GM23338 (cell line): ENCODE results near the gene BCLAF3. TPM values are rescaled to one million over a fixed set of nuclear protein-coding genes. Genes with fewer than 3 reads are reported as not detected.

Source experiments
- ATAC-seq: fragments of 200-7000 bp; cut with Tn5 transposase; 3 replicates; pipeline ENCODE4 v1.9.1; 2020
- DNase-seq: peaks from one replicate; pipeline ENCODE4 v3.0.0-alpha.2; 2015; ENCODE audit warnings: low spot score
- H2AFZ ChIP-seq: fragments of 200-600 bp; sonication (generic); 2 replicates; pipeline ENCODE4 v1.8.0; 2016; ENCODE audit warnings: antibody characterized with exemption, mild to moderate bottlenecking, moderate library complexity
- H3F3A ChIP-seq: fragments of 200-600 bp; sonication (generic); replicated peaks from 2 replicates; pipeline ENCODE4 v1.8.0; 2017; ENCODE audit warnings: antibody characterized with exemption, mixed run types, low read depth
- H3K27ac ChIP-seq: fragments of 200-600 bp; sonication (generic); 2 replicates; pipeline ENCODE4 v1.6.1; 2016; ENCODE audit warnings: low read depth
- H3K27me3 ChIP-seq: fragments of 200-600 bp; sonication (generic); 2 replicates; pipeline ENCODE4 v1.8.0; 2016; ENCODE audit warnings: mild to moderate bottlenecking, mixed run types, moderate library complexity; ENCODE audit not compliant: insufficient read depth
- H3K36me3 ChIP-seq: fragments of 200-600 bp; sonication (generic); 2 replicates; pipeline ENCODE4 v1.8.0; 2016; ENCODE audit warnings: mild to moderate bottlenecking; ENCODE audit not compliant: insufficient read depth
- H3K4me1 ChIP-seq: fragments of 200-600 bp; sonication (generic); 2 replicates; pipeline ENCODE4 v1.8.0; 2016; ENCODE audit warnings: mild to moderate bottlenecking, moderate library complexity; ENCODE audit not compliant: insufficient read depth
- H3K4me2 ChIP-seq: fragments of 200-600 bp; sonication (generic); 2 replicates; pipeline ENCODE4 v1.7.1; 2017; ENCODE audit warnings: mixed run types
- H3K4me3 ChIP-seq: fragments of 200-600 bp; sonication (generic); 2 replicates; pipeline ENCODE4 v1.6.1; 2016; ENCODE audit warnings: mixed run types
- H3K79me2 ChIP-seq: fragments of 200-600 bp; sonication (generic); replicated peaks from 2 replicates; pipeline ENCODE4 v1.8.0; 2017; ENCODE audit warnings: mild to moderate bottlenecking; ENCODE audit not compliant: insufficient read depth
- H3K9me2 ChIP-seq: fragments of 200-600 bp; sonication (generic); 2 replicates; pipeline ENCODE4 v1.8.0; 2017; ENCODE audit not compliant: insufficient read depth
- H4K20me1 ChIP-seq: fragments of 200-600 bp; sonication (generic); replicated peaks from 2 replicates; pipeline ENCODE4 v1.8.0; 2017; ENCODE audit warnings: mild to moderate bottlenecking; ENCODE audit not compliant: insufficient read depth
- H3K27ac Mint-ChIP-seq: 2 replicates; pipeline ENCODE4 v1.8.0; 2020; ENCODE audit warnings: inconsistent platforms, mild to moderate bottlenecking, moderate library complexity, mixed read lengths
- H3K27me3 Mint-ChIP-seq: 3 replicates; pipeline ENCODE4 v1.8.0; 2022; ENCODE audit warnings: low read depth, mild to moderate bottlenecking, moderate library complexity, mixed read lengths, inconsistent platforms; ENCODE audit not compliant: insufficient read depth, poor library complexity
- H3K36me3 Mint-ChIP-seq: 3 replicates; pipeline ENCODE4 v1.8.0; 2021; ENCODE audit warnings: low read depth, mild to moderate bottlenecking, inconsistent platforms, moderate library complexity, mixed read lengths
- H3K4me1 Mint-ChIP-seq: 3 replicates; pipeline ENCODE4 v1.8.0; 2020; ENCODE audit warnings: mild to moderate bottlenecking, inconsistent platforms, mixed read lengths
- H3K4me3 Mint-ChIP-seq: 3 replicates; pipeline ENCODE4 v1.8.0; 2021; ENCODE audit warnings: moderate library complexity, mild to moderate bottlenecking, inconsistent platforms, mixed read lengths
- H3K9me3 Mint-ChIP-seq: 3 replicates; pipeline ENCODE4 v1.8.0; 2020; ENCODE audit warnings: moderate library complexity, mild to moderate bottlenecking, inconsistent platforms, mixed read lengths
- CREB1 ChIP-seq: fragments of 250-450 bp; sonication (Bioruptor Pico); IDR thresholded peaks from 2 replicates; pipeline ENCODE4 v1.5.0; 2020; ENCODE audit warnings: low read depth, mild to moderate bottlenecking, moderate library complexity
- EZH2 ChIP-seq: fragments of 200-600 bp; sonication (generic); IDR thresholded peaks from one replicate; pipeline ENCODE4 v1.8.0; 2017; ENCODE audit warnings: antibody characterized with exemption, mild to moderate bottlenecking, low read depth; ENCODE audit not compliant: unreplicated experiment
- NANOG ChIP-seq: IDR thresholded peaks from 2 replicates; pipeline ENCODE4 v1.6.1; 2016; ENCODE audit warnings: antibody characterized with exemption, borderline replicate concordance
- POLR2AphosphoS5 ChIP-seq: IDR thresholded peaks from 2 replicates; pipeline ENCODE4 v1.6.1; 2016; ENCODE audit warnings: antibody characterized with exemption, low read depth
- STAT1 ChIP-seq: IDR thresholded peaks from one replicate; pipeline ENCODE4 v1.6.1; 2016; ENCODE audit warnings: antibody characterized with exemption; ENCODE audit not compliant: unreplicated experiment
- ZNF114 ChIP-seq: fragments of 250-450 bp; sonication (Bioruptor Pico); IDR thresholded peaks from 2 replicates; pipeline ENCODE4 v1.5.0; 2020; ENCODE audit warnings: mild to moderate bottlenecking, moderate library complexity
- ZNF331 ChIP-seq: fragments of 250-450 bp; sonication (Bioruptor Pico); IDR thresholded peaks from 2 replicates; pipeline ENCODE4 v1.5.0; 2020; ENCODE audit warnings: low read depth, mild to moderate bottlenecking, moderate library complexity
- polyA plus RNA-seq: library from polyadenylated mRNA; unstranded; fragments of >200 nt; fragmentation: Nextera tagmentation; extraction: Ambion mirVana; gene quantifications from 2 replicates; pipeline ENCODE4 v1.2.1, GENCODE V29; 2016
- total RNA-seq: library from RNA; depleted of rRNA; stranded (reverse); fragments of >200 nt; shearing (Covaris generic); gene quantifications from 2 replicates; pipeline ENCODE4 v1.2.3, GENCODE V29; 2014
- TF ChIP-seq, protein P1 (sequence below): fragments of 250-450 bp; sonication (Bioruptor Pico); IDR thresholded peaks from 2 replicates; pipeline ENCODE4 v1.5.0; 2020; ENCODE audit warnings: mild to moderate bottlenecking, moderate library complexity
- TF ChIP-seq, protein P2 (sequence below): IDR thresholded peaks from 2 replicates; pipeline ENCODE4 v1.6.1; 2016; ENCODE audit warnings: antibody characterized with exemption
- TF ChIP-seq, protein P3 (sequence below), 2 experiments: fragments of 200-600 bp in 1 of 2; sonication (generic) in 1 of 2; conservative IDR thresholded peaks; 2 replicates each; pipeline versions ENCODE4 v1.5.1 to v1.6.1; 2016 to 2017; ENCODE audit warnings: antibody characterized with exemption in 2 of 2, low read depth in 2 of 2, mild to moderate bottlenecking in 2 of 2, moderate library complexity in 1 of 2

BCLAF3 gene
- total and polyA plus RNA-seq, 2 experiments from 2014 or later: 6.5 to 9.3 TPM

DNA sequence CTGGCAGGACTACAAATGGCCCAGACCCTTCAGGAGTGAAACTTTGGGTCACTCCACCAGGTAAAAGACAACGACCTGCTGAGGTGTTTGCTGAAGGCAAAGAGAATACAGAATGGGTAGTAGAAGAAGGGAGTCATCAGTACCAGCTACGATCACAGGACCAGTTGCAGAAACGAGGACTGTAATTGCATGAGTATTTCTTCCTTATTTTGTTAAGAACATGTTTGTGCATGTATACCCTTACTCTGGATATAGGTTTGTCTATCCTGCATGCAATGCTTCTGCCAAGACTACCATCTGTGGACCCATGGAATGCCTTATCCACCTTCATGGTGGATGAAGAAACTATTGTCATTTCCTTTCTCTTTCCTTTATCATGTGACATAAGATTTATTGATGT, 48.1 kb upstream of the BCLAF3 start (continued):
- TF ChIP-seq, protein P1, sequence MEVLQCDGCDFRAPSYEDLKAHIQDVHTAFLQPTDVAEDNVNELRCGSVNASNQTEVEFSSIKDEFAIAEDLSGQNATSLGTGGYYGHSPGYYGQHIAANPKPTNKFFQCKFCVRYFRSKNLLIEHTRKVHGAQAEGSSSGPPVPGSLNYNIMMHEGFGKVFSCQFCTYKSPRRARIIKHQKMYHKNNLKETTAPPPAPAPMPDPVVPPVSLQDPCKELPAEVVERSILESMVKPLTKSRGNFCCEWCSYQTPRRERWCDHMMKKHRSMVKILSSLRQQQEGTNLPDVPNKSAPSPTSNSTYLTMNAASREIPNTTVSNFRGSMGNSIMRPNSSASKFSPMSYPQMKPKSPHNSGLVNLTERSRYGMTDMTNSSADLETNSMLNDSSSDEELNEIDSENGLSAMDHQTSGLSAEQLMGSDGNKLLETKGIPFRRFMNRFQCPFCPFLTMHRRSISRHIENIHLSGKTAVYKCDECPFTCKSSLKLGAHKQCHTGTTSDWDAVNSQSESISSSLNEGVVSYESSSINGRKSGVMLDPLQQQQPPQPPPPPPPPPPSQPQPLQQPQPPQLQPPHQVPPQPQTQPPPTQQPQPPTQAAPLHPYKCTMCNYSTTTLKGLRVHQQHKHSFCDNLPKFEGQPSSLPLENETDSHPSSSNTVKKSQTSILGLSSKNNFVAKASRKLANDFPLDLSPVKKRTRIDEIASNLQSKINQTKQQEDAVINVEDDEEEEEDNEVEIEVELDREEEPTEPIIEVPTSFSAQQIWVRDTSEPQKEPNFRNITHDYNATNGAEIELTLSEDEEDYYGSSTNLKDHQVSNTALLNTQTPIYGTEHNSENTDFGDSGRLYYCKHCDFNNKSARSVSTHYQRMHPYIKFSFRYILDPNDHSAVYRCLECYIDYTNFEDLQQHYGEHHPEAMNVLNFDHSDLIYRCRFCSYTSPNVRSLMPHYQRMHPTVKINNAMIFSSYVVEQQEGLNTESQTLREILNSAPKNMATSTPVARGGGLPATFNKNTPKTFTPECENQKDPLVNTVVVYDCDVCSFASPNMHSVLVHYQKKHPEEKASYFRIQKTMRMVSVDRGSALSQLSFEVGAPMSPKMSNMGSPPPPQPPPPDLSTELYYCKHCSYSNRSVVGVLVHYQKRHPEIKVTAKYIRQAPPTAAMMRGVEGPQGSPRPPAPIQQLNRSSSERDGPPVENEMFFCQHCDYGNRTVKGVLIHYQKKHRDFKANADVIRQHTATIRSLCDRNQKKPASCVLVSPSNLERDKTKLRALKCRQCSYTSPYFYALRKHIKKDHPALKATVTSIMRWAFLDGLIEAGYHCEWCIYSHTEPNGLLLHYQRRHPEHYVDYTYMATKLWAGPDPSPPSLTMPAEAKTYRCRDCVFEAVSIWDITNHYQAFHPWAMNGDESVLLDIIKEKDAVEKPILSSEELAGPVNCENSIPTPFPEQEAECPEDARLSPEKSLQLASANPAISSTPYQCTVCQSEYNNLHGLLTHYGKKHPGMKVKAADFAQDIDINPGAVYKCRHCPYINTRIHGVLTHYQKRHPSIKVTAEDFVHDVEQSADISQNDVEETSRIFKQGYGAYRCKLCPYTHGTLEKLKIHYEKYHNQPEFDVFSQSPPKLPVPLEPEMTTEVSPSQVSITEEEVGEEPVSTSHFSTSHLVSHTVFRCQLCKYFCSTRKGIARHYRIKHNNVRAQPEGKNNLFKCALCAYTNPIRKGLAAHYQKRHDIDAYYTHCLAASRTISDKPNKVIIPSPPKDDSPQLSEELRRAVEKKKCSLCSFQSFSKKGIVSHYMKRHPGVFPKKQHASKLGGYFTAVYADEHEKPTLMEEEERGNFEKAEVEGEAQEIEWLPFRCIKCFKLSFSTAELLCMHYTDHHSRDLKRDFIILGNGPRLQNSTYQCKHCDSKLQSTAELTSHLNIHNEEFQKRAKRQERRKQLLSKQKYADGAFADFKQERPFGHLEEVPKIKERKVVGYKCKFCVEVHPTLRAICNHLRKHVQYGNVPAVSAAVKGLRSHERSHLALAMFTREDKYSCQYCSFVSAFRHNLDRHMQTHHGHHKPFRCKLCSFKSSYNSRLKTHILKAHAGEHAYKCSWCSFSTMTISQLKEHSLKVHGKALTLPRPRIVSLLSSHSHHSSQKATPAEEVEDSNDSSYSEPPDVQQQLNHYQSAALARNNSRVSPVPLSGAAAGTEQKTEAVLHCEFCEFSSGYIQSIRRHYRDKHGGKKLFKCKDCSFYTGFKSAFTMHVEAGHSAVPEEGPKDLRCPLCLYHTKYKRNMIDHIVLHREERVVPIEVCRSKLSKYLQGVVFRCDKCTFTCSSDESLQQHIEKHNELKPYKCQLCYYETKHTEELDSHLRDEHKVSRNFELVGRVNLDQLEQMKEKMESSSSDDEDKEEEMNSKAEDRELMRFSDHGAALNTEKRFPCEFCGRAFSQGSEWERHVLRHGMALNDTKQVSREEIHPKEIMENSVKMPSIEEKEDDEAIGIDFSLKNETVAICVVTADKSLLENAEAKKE (CRISPR knock-in tag): no peak
- no peak for TF ChIP-seq STAT1
- no peak for TF ChIP-seq NANOG
- no peak for TF ChIP-seq EZH2
- TF ChIP-seq, protein P2, sequence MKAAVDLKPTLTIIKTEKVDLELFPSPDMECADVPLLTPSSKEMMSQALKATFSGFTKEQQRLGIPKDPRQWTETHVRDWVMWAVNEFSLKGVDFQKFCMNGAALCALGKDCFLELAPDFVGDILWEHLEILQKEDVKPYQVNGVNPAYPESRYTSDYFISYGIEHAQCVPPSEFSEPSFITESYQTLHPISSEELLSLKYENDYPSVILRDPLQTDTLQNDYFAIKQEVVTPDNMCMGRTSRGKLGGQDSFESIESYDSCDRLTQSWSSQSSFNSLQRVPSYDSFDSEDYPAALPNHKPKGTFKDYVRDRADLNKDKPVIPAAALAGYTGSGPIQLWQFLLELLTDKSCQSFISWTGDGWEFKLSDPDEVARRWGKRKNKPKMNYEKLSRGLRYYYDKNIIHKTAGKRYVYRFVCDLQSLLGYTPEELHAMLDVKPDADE: no peak
- TF ChIP-seq CREB1 (CRISPR knock-in tag): no peak
- TF ChIP-seq ZNF331 (CRISPR knock-in tag): no peak
- no peak for TF ChIP-seq ZNF114 (CRISPR knock-in tag)
- TF ChIP-seq POLR2AphosphoS5: no peak

DNA sequence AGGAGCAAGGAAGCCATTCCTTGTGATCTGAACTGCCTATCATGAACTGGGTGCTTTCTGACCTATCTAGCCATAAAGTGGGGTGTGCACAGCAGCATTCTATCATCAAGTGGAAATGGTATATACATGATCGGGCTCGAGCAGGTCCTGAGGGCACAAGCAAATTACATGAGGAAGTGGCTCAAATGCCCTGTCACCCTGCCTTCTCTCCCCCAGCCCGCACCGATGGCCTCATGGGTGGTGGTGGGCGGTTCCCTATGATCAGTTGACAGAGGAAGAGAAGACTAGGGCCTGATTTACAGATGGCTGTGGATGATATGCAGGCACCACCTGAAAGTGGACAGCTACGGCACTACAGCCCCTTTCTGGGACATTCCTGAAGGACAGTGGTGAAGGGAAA, 46.3 kb upstream of the BCLAF3 start:
- Mint-ChIP-seq H3K27ac (no peak overlapping the region), H3K9me3 (0 out of 3 replicates have a peak, but pooled peaks cover 2% of the 10 kb centered on the region), H3K4me3 (no peak overlapping the region), H3K36me3 (no peaks in the 10 kb centered on the region), H3K27me3 (no peaks in the 10 kb centered on the region), H3K4me1 (no peaks in the 10 kb centered on the region)
- H3K27me3 ChIP-seq: no peaks in the 10 kb centered on the region
- no peaks in the 10 kb centered on the region for H3K36me3 ChIP-seq
- H3K9me2 ChIP-seq: no peaks in the 10 kb centered on the region
- H3K4me1 ChIP-seq: no peaks in the 10 kb centered on the region
- no peak overlapping the region for H3K27ac ChIP-seq
- ATAC-seq (no peak), DNase-seq (no peak)
- H3K79me2 ChIP-seq: no peaks in the 10 kb centered on the region
- no peaks in the 10 kb centered on the region for H4K20me1 ChIP-seq
- no peak overlapping the region for H3K4me2 ChIP-seq
- H3F3A ChIP-seq: no peaks in the 10 kb centered on the region
- no peak overlapping the region for H3K4me3 ChIP-seq
- H2AFZ ChIP-seq: no peak overlapping the region
- TF ChIP-seq ZNF331 (CRISPR knock-in tag) (no peak), CREB1 (CRISPR knock-in tag) (no peak)
- TF ChIP-seq, protein P3, sequence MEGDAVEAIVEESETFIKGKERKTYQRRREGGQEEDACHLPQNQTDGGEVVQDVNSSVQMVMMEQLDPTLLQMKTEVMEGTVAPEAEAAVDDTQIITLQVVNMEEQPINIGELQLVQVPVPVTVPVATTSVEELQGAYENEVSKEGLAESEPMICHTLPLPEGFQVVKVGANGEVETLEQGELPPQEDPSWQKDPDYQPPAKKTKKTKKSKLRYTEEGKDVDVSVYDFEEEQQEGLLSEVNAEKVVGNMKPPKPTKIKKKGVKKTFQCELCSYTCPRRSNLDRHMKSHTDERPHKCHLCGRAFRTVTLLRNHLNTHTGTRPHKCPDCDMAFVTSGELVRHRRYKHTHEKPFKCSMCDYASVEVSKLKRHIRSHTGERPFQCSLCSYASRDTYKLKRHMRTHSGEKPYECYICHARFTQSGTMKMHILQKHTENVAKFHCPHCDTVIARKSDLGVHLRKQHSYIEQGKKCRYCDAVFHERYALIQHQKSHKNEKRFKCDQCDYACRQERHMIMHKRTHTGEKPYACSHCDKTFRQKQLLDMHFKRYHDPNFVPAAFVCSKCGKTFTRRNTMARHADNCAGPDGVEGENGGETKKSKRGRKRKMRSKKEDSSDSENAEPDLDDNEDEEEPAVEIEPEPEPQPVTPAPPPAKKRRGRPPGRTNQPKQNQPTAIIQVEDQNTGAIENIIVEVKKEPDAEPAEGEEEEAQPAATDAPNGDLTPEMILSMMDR (conservative IDR thresholded peaks at IDR 0.05; ENCODE audit: low read depth in 2 of 2): no peak
